HG02610 (cell line): ENCODE results near the gene FAM50B.

Source experiments
- ATAC-seq: cut with Tn5 transposase; IDR thresholded peaks from one replicate; pipeline ENCODE4 v1.9.1; 2021; ENCODE audit warnings: mild to moderate bottlenecking, moderate library complexity; ENCODE audit not compliant: unreplicated experiment

The FAM50B gene

GRCh38 chr6:3819161-3820110, 29.7 kb upstream of the FAM50B start:
- no peak for ATAC-seq

- ATAC-seq = no peak
Measured at GRCh38 chr6:3820563-3820962, 28.6 kb upstream of the FAM50B start.

GRCh38 chr6:3822747-3823445, 26.3 kb upstream of the FAM50B start:
- ATAC-seq = no peak

GRCh38 chr6:3823671-3824070, 25.5 kb upstream of the FAM50B start:
- ATAC-seq = no peak

- ATAC-seq = no peak
Measured at GRCh38 chr6:3825331-3825831, 23.8 kb upstream of the FAM50B start.

- ATAC-seq = no peak
Measured at GRCh38 chr6:3825851-3826581, 23.2 kb upstream of the FAM50B start.

- ATAC-seq = no peak
Measured at GRCh38 chr6:3829285-3829684, 19.9 kb upstream of the FAM50B start.

- ATAC-seq = no peak
Measured at GRCh38 chr6:3830806-3831205, 18.4 kb upstream of the FAM50B start.

GRCh38 chr6:3831761-3832530, 17.2 kb upstream of the FAM50B start:
- no peak for ATAC-seq

GRCh38 chr6:3835055-3835731, 14.0 kb upstream of the FAM50B start:
- ATAC-seq = no peak

- no peak for ATAC-seq
Measured at GRCh38 chr6:3835785-3836184, 13.4 kb upstream of the FAM50B start.

GRCh38 chr6:3836566-3836965, 12.6 kb upstream of the FAM50B start:
- no peak for ATAC-seq

- no peak for ATAC-seq
Measured at GRCh38 chr6:3837781-3838180, 11.4 kb upstream of the FAM50B start.

GRCh38 chr6:3838992-3839867, 9.9 kb upstream of the FAM50B start:
- no peak for ATAC-seq

GRCh38 chr6:3841066-3841454, 8.1 kb upstream of the FAM50B start:
- no peak for ATAC-seq

- ATAC-seq = no peak
Measured at GRCh38 chr6:3841711-3842565, 7.2 kb upstream of the FAM50B start.

GRCh38 chr6:3843379-3844096, 5.6 kb upstream of the FAM50B start:
- no peak for ATAC-seq
